Hippocampal formation (tissue), 2 donors: ENCODE results near the gene MARK1.

ENCODE experiments used
- DNase-seq, 2 donors: peaks; one replicate each; lab custom pipeline; 2025; lab: John Stamatoyannopoulos, UW

Gene MARK1

DNA sequence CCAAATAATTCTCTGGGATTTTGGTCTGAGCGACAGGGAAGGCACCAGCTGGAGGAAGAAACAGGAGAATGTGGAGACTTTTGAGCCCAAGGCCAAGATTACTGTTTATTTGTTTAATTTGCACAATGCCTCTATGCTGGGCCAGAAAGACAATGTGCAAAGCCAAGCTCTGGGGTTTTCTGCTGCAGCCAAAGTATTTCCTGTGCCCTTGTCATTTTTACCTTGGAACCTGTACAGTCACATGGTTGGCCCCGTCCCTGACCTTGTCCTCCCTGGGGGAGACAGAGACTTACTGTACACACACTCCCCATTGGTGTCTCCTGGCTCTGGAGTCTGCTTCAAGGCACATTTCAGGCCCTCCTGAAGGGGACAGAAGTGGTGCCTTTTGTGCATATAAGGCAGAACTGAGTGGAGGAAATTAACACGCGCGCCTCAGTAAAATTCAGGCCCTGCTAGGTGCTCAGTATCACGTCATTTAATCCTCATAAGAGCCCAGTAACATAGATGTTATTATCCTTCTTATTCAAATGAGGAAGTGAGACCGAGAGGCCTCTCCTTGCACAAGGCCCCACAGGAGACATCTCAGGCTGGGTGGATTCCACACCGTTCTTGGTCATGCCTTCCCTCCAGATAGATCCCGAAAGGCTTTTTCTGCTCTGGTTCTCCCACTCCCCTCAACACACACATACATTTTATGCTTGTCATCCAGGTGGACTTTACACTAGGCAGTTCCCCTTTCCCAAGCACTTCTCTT lies 183.3 kb downstream of the MARK1 start:
- DNase-seq, result no peak
